HepG2 (cell line): ENCODE measurements around the gene GALNTL6. TPM values are rescaled to one million over a fixed set of nuclear protein-coding genes. Genes with fewer than 3 reads are reported as not detected.

ENCODE experiments used
- ATAC-seq: fragments of 200-7000 bp; cut with Tn5 transposase; 3 replicates; pipeline ENCODE4 v1.9.1; 2020; ENCODE audit warnings: mild to moderate bottlenecking, moderate library complexity
- BruUV-seq: library from RNA; stranded (reverse); fragments of 400-500 nt; replicated peaks from 2 replicates; lab custom pipeline; 2021; lab: Mats Ljungman, UMichigan
- CTCF ChIA-PET: fragments of 300-600 bp; formaldehyde crosslinking; extraction: SDS; loops from one replicate; lab custom pipeline; 2021; ENCODE audit warnings: low total read pairs, inconsistent platforms, low intra/inter-chr PET ratio; lab: Yijun Ruan, JAX
- POLR2A ChIA-PET: fragments of 350-600 bp; sonication (Branson Sonifier 250); formaldehyde crosslinking; loops from one replicate; lab custom pipeline; 2020; ENCODE audit warnings: antibody characterized with exemption, inconsistent platforms; lab: Yijun Ruan, JAX
- DNase-seq: peaks from one replicate; pipeline ENCODE4 v3.0.0-alpha.2; 2015; ENCODE audit warnings: low spot score
- FAIRE-seq: peaks from 3 replicates; lab custom pipeline; 2011; peaks lifted over from hg19 to GRCh38; lab: Jason Lieb, UNC
- H2AFZ ChIP-seq: one replicate; pipeline ENCODE4 v1.6.1; 2011; ENCODE audit warnings: low read length, inconsistent platforms
- H3K27ac ChIP-seq: fragments of 300-600 bp; 3 replicates; pipeline ENCODE4 v1.8.0; 2011; ENCODE audit warnings: mixed run types, mild to moderate bottlenecking, mixed read lengths, low read length, inconsistent platforms; ENCODE audit not compliant: insufficient read depth; ENCODE audit errors: extremely low read length
- H3K27me3 ChIP-seq, 2 experiments: fragments of 200-600 bp in 1 of 2; 2 replicates in 1 of 2; 3 replicates in 1 of 2; pipeline versions ENCODE4 v1.6.0 to v1.8.0; 2011; ENCODE audit warnings: low read length in 2 of 2, mild to moderate bottlenecking in 2 of 2, moderate library complexity in 2 of 2, inconsistent platforms in 1 of 2; ENCODE audit not compliant: insufficient read depth in 2 of 2, control insufficient read depth in 1 of 2
- H3K36me3 ChIP-seq, 2 experiments: fragments of 200-600 bp in 1 of 2; replicated peaks in 1 of 2; 2 replicates in 1 of 2; 3 replicates in 1 of 2; pipeline versions ENCODE4 v1.5.1 to v1.8.0; 2011; ENCODE audit warnings: low read length in 2 of 2, inconsistent platforms in 1 of 2; ENCODE audit not compliant: insufficient read depth in 2 of 2, control insufficient read depth in 1 of 2
- H3K4me1 ChIP-seq: 2 replicates; pipeline ENCODE4 v1.5.1; 2012; ENCODE audit warnings: low read length, inconsistent platforms; ENCODE audit not compliant: insufficient read depth
- H3K4me2 ChIP-seq: 2 replicates; pipeline ENCODE4 v1.6.0; 2011; ENCODE audit warnings: low read depth, low read length, inconsistent platforms
- H3K4me3 ChIP-seq, 3 experiments: fragments of 200-600 bp in 1 of 3; sonication (generic), shearing (Covaris generic) in 1 of 3; replicated peaks in 1 of 3; 2 replicates each; pipeline ENCODE4 v1.5.1; 2011 to 2016; ENCODE audit warnings: low read length in 3 of 3, inconsistent platforms in 2 of 3, low read depth in 2 of 3, mild to moderate bottlenecking in 2 of 3, control low read depth in 1 of 3, mixed read lengths in 1 of 3; ENCODE audit not compliant: insufficient read depth in 1 of 3
- H3K79me2 ChIP-seq: one replicate; pipeline ENCODE4 v1.6.1; 2011; ENCODE audit warnings: low read length, inconsistent platforms; ENCODE audit not compliant: insufficient read depth
- H3K9ac ChIP-seq: 2 replicates; pipeline ENCODE4 v1.6.0; 2011; ENCODE audit warnings: mild to moderate bottlenecking, low read depth, low read length, inconsistent platforms; ENCODE audit not compliant: insufficient read depth
- H3K9me3 ChIP-seq: 2 replicates; pipeline ENCODE4 v1.5.1; 2012; ENCODE audit warnings: mild to moderate bottlenecking, low read length
- H4K20me1 ChIP-seq: 2 replicates; pipeline ENCODE4 v1.6.0; 2011; ENCODE audit warnings: inconsistent platforms, mild to moderate bottlenecking, low read length, moderate library complexity; ENCODE audit not compliant: insufficient read depth
- GTF3A ChIP-seq: sonication (generic); formaldehyde crosslinking; conservative IDR thresholded peaks from 2 replicates; pipeline ENCODE4 v1.4.0; 2020; ENCODE audit warnings: mild to moderate bottlenecking, missing genetic modification reagents
- KDM5B ChIP-seq: sonication (generic); formaldehyde crosslinking; IDR thresholded peaks from 2 replicates; pipeline ENCODE4 v1.4.0; 2020; ENCODE audit warnings: missing genetic modification reagents, mild to moderate bottlenecking, borderline replicate concordance
- MED1 ChIP-seq: sonication (generic); formaldehyde crosslinking; IDR thresholded peaks from 2 replicates; pipeline ENCODE4 v1.4.0; 2020; ENCODE audit warnings: missing genetic modification reagents
- NR2C2 ChIP-seq: sonication (generic); formaldehyde crosslinking; IDR thresholded peaks from 2 replicates; pipeline ENCODE4 v1.4.0; 2020; ENCODE audit warnings: missing genetic modification reagents, mild to moderate bottlenecking, moderate library complexity, borderline replicate concordance
- REXO4 ChIP-seq: sonication (generic); formaldehyde crosslinking; IDR thresholded peaks from 2 replicates; pipeline ENCODE4 v1.8.0; 2022; ENCODE audit warnings: missing genetic modification reagents, mild to moderate bottlenecking, borderline replicate concordance
- ZNF24 ChIP-seq: fragments of 450-650 bp; IDR thresholded peaks from 2 replicates; pipeline ENCODE4 v1.6.1; 2017; ENCODE audit warnings: antibody characterized with exemption, mild to moderate bottlenecking
- ZNF432 ChIP-seq: sonication (generic); formaldehyde crosslinking; IDR thresholded peaks from 2 replicates; pipeline ENCODE4 v1.5.0; 2020; ENCODE audit warnings: missing genetic modification reagents, mild to moderate bottlenecking, borderline replicate concordance
- ZNF446 ChIP-seq: sonication (generic); formaldehyde crosslinking; IDR thresholded peaks from 2 replicates; pipeline ENCODE4 v1.5.0; 2020; ENCODE audit warnings: mild to moderate bottlenecking, missing genetic modification reagents
- ZNF501 ChIP-seq: sonication (generic); formaldehyde crosslinking; IDR thresholded peaks from 2 replicates; pipeline ENCODE4 v1.5.1; 2020; ENCODE audit warnings: mild to moderate bottlenecking, moderate library complexity, missing genetic modification reagents
- ZNF549 ChIP-seq: sonication (generic); formaldehyde crosslinking; IDR thresholded peaks from 2 replicates; pipeline ENCODE4 v1.5.0; 2020; ENCODE audit warnings: missing genetic modification reagents
- ZNF720 ChIP-seq: sonication (generic); formaldehyde crosslinking; IDR thresholded peaks from 2 replicates; pipeline ENCODE4 v1.4.0; 2020; ENCODE audit warnings: missing genetic modification reagents
- ZNF768 ChIP-seq: sonication (generic); formaldehyde crosslinking; IDR thresholded peaks from 2 replicates; pipeline ENCODE4 v1.4.0; 2020; ENCODE audit warnings: missing genetic modification reagents
- ZNF83 ChIP-seq: sonication (generic); formaldehyde crosslinking; IDR thresholded peaks from 2 replicates; pipeline ENCODE4 v1.4.0; 2020; ENCODE audit warnings: missing genetic modification reagents, mild to moderate bottlenecking, borderline replicate concordance
- WGBS: methylation state at CpG from one replicate; pipeline ENCODE4 v1.1.6; 2017; ENCODE audit warnings: low lambda C conversion rate; 5-methylcytosine and 5-hydroxymethylcytosine counted together
- in situ Hi-C: cut with HindIII; loops from 2 replicates; pipeline ENCODE4 v1.10.0; 2017; ENCODE audit warnings: low pct_unique_long_range_greater_than_20kb; ENCODE audit not compliant: extremely low pct_ligation_motif_present
- intact Hi-C: fragments of 100-400 bp; cut with micrococcal nuclease; formaldehyde crosslinking; loops from one replicate; pipeline ENCODE4 v1.10.0; 2022; ENCODE audit not compliant: unreplicated experiment
- polyA plus RNA-seq, 8 experiments: library from polyadenylated mRNA; depleted of rRNA in 3 of 8; stranded (reverse) in 7 of 8; unstranded in 1 of 8; fragments of >200 nt; fragmentation: Illumina TruSeq in 4 of 8; extraction: Trizol in 4 of 8; gene quantifications; 2 replicates each; pipeline versions ENCODE4 v1.2.1 to v1.2.3, GENCODE V29; 2011 to 2016; ENCODE audit warnings: low read depth in 4 of 8, missing spikeins in 1 of 8, mixed read lengths in 1 of 8; ENCODE audit not compliant: insufficient read depth in 1 of 8
- total RNA-seq, 5 experiments: library from RNA; depleted of rRNA; stranded (reverse); fragments of >200 nt; fragmentation: Illumina TruSeq; extraction: Trizol; gene quantifications; 2 replicates each; pipeline ENCODE4 v1.2.3, GENCODE V29; 2016; ENCODE audit warnings: low read depth in 1 of 5
- TF ChIP-seq, protein P1 (sequence below), 2 experiments: IDR thresholded peaks; 2 replicates each; pipeline ENCODE4 v1.6.1; 2011 to 2012; ENCODE audit warnings: low read length in 2 of 2, borderline replicate concordance in 1 of 2, low read depth in 1 of 2, mild to moderate bottlenecking in 1 of 2, moderate library complexity in 1 of 2
- TF ChIP-seq, protein P2 (sequence below): IDR thresholded peaks from 2 replicates; pipeline ENCODE4 v1.6.1; 2016
- TF ChIP-seq, protein P3 (sequence below): sonication (generic); formaldehyde crosslinking; IDR thresholded peaks from 2 replicates; pipeline ENCODE4 v1.4.0; 2020; ENCODE audit warnings: missing genetic modification reagents

The GALNTL6 gene
- total and polyA plus RNA-seq, 2 of the 13 experiments (the other 11 are each of a cell fraction or from before 2014, with no cell fraction given): not detected

DNA sequence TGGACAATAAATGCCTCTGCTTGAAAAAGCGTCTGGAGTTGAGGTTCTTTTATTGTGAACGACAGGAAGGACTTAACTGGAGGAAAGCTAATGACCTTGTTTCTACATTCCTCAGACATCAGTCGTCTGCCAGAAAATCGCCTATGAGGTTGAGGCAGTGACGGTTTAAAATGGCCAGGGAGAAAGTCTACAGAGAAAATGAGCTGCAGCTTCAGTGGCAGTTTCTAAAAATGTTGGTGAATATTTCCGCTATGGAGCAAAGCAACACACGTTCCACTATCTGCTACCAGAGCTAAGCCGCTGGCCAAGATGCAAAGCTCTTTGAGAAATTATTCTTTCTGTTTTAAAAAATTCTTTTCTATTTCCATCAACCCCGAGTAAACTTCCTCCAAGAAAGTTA lies 1238.5 kb downstream of the GALNTL6 start (continued):
- TF ChIP-seq, protein P1, sequence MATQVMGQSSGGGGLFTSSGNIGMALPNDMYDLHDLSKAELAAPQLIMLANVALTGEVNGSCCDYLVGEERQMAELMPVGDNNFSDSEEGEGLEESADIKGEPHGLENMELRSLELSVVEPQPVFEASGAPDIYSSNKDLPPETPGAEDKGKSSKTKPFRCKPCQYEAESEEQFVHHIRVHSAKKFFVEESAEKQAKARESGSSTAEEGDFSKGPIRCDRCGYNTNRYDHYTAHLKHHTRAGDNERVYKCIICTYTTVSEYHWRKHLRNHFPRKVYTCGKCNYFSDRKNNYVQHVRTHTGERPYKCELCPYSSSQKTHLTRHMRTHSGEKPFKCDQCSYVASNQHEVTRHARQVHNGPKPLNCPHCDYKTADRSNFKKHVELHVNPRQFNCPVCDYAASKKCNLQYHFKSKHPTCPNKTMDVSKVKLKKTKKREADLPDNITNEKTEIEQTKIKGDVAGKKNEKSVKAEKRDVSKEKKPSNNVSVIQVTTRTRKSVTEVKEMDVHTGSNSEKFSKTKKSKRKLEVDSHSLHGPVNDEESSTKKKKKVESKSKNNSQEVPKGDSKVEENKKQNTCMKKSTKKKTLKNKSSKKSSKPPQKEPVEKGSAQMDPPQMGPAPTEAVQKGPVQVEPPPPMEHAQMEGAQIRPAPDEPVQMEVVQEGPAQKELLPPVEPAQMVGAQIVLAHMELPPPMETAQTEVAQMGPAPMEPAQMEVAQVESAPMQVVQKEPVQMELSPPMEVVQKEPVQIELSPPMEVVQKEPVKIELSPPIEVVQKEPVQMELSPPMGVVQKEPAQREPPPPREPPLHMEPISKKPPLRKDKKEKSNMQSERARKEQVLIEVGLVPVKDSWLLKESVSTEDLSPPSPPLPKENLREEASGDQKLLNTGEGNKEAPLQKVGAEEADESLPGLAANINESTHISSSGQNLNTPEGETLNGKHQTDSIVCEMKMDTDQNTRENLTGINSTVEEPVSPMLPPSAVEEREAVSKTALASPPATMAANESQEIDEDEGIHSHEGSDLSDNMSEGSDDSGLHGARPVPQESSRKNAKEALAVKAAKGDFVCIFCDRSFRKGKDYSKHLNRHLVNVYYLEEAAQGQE (IDR thresholded peaks at IDR 0.05; ENCODE audit: borderline replicate concordance in 1 of 2, low read depth in 1 of 2, low read length in 2 of 2): no peak
- TF ChIP-seq REXO4 (CRISPR knock-in tag) (no peak), ZNF720 (CRISPR knock-in tag) (no peak), NR2C2 (CRISPR knock-in tag) (no peak), ZNF446 (no peak), ZNF432 (CRISPR knock-in tag) (no peak), ZNF24 (no peak), ZNF83 (CRISPR knock-in tag) (no peak)
- TF ChIP-seq, protein P2, sequence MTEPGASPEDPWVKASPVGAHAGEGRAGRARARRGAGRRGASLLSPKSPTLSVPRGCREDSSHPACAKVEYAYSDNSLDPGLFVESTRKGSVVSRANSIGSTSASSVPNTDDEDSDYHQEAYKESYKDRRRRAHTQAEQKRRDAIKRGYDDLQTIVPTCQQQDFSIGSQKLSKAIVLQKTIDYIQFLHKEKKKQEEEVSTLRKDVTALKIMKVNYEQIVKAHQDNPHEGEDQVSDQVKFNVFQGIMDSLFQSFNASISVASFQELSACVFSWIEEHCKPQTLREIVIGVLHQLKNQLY (CRISPR knock-in tag): no peak

DNA sequence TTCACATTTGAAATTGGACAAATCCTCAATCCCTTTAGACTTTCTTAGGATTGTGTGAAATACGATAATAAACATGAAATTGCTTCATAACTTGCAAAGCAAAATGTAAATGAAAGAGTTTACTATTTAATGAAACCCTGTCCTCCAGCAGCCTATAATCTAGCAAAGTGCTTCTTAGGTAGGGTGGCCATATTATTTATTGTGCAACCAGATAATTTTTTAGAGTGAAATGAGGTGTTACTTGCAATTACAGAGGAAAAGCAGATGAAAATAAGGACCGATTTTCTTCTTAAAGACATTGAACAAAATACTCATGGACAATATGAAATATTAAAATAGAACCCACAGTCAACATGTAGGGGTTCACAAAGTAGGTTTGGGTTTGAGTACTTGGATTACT lies 1239.2 kb downstream of the GALNTL6 start:
- H3K9ac ChIP-seq: no peak overlapping the region
- intact Hi-C loops (no loop called here), in situ Hi-C loops (no loop called here)
- no peak overlapping the region for H3K4me3 ChIP-seq
- WGBS: 2% methylated on average over 2 of the region's 2 CpGs
- ChIA-PET CTCF (no interaction called here), POLR2A (no interaction called here)
- no peaks in the 10 kb centered on the region for H3K4me1 ChIP-seq
- no peaks in the 10 kb centered on the region for H3K9me3 ChIP-seq
- H3K79me2 ChIP-seq: no peaks in the 10 kb centered on the region
- FAIRE-seq (no peak), ATAC-seq (no peak), DNase-seq (no peak)
- H3K27ac ChIP-seq: no peak overlapping the region
- BruUV-seq: no TSS peak
- H4K20me1 ChIP-seq: no peaks in the 10 kb centered on the region
- H2AFZ ChIP-seq: no peak overlapping the region
- H3K4me2 ChIP-seq: no peak overlapping the region
- no peaks in the 10 kb centered on the region for H3K27me3 ChIP-seq
- no peaks in the 10 kb centered on the region for H3K36me3 ChIP-seq
- TF ChIP-seq, protein P3, sequence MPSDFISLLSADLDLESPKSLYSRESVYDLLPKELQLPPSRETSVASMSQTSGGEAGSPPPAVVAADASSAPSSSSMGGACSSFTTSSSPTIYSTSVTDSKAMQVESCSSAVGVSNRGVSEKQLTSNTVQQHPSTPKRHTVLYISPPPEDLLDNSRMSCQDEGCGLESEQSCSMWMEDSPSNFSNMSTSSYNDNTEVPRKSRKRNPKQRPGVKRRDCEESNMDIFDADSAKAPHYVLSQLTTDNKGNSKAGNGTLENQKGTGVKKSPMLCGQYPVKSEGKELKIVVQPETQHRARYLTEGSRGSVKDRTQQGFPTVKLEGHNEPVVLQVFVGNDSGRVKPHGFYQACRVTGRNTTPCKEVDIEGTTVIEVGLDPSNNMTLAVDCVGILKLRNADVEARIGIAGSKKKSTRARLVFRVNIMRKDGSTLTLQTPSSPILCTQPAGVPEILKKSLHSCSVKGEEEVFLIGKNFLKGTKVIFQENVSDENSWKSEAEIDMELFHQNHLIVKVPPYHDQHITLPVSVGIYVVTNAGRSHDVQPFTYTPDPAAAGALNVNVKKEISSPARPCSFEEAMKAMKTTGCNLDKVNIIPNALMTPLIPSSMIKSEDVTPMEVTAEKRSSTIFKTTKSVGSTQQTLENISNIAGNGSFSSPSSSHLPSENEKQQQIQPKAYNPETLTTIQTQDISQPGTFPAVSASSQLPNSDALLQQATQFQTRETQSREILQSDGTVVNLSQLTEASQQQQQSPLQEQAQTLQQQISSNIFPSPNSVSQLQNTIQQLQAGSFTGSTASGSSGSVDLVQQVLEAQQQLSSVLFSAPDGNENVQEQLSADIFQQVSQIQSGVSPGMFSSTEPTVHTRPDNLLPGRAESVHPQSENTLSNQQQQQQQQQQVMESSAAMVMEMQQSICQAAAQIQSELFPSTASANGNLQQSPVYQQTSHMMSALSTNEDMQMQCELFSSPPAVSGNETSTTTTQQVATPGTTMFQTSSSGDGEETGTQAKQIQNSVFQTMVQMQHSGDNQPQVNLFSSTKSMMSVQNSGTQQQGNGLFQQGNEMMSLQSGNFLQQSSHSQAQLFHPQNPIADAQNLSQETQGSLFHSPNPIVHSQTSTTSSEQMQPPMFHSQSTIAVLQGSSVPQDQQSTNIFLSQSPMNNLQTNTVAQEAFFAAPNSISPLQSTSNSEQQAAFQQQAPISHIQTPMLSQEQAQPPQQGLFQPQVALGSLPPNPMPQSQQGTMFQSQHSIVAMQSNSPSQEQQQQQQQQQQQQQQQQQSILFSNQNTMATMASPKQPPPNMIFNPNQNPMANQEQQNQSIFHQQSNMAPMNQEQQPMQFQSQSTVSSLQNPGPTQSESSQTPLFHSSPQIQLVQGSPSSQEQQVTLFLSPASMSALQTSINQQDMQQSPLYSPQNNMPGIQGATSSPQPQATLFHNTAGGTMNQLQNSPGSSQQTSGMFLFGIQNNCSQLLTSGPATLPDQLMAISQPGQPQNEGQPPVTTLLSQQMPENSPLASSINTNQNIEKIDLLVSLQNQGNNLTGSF (CRISPR knock-in tag): no peak
- no peak for TF ChIP-seq ZNF501
- no peak for TF ChIP-seq GTF3A (CRISPR knock-in tag)
- no peak for TF ChIP-seq KDM5B (CRISPR knock-in tag)
- no peak for TF ChIP-seq ZNF768 (CRISPR knock-in tag)
- no peak for TF ChIP-seq MED1 (CRISPR knock-in tag)
- no peak for TF ChIP-seq ZNF549 (CRISPR knock-in tag)
